Left ventricle myocardium inferior (tissue), 1 donor: ENCODE measurements around the gene MAST2. TPM values are rescaled to one million over a fixed set of nuclear protein-coding genes. Genes with fewer than 3 reads are reported as not detected.
"Not testable (repeated sequence)": the region's sequence is repeated elsewhere in the genome, so short reads cannot be mapped to it uniquely, and the experiment has no call there.

Source experiments
- DNase-seq: peaks from one replicate; pipeline ENCODE4 v3.0.0-alpha.2; 2020
- H3K27ac ChIP-seq: fragments of 200-600 bp; replicated peaks from 2 replicates; pipeline ENCODE4 v1.8.0; 2021
- H3K27me3 ChIP-seq: fragments of 200-600 bp; 2 replicates; pipeline ENCODE4 v1.8.0; 2021; ENCODE audit warnings: low read depth
- H3K36me3 ChIP-seq: fragments of 200-600 bp; 2 replicates; pipeline ENCODE4 v1.8.0; 2021
- H3K4me1 ChIP-seq: fragments of 200-600 bp; 2 replicates; pipeline ENCODE4 v1.8.0; 2021
- H3K4me3 ChIP-seq: fragments of 200-600 bp; 2 replicates; pipeline ENCODE4 v1.8.0; 2021; ENCODE audit warnings: mild to moderate bottlenecking, moderate library complexity
- H3K9me3 ChIP-seq: fragments of 200-600 bp; replicated peaks from 2 replicates; pipeline ENCODE4 v1.8.0; 2021
- intact Hi-C: fragments of 100-400 bp; cut with micrococcal nuclease; formaldehyde crosslinking; loops from one replicate; pipeline ENCODE4 v1.11.0; 2022
- total RNA-seq: library from RNA; stranded (reverse); fragmentation: NEBNext Ultra II Directional; extraction: Animal tissue kit (Norgen Biotek cat#: 25700); gene quantifications from one replicate; pipeline ENCODE4 v1.2.1, GENCODE V29; 2021
- TF ChIP-seq, protein P1 (sequence below): fragments of 200-600 bp; IDR thresholded peaks from 2 replicates; pipeline ENCODE4 v1.8.0; 2021; ENCODE audit warnings: antibody characterized with exemption, mild to moderate bottlenecking, borderline replicate concordance
- donor health status: DM: no; HTN: yes; CAD: no; lungs with severe emphysema.

Gene MAST2
- total RNA-seq, 1 donor from 2014 or later, result 104 TPM

DNA sequence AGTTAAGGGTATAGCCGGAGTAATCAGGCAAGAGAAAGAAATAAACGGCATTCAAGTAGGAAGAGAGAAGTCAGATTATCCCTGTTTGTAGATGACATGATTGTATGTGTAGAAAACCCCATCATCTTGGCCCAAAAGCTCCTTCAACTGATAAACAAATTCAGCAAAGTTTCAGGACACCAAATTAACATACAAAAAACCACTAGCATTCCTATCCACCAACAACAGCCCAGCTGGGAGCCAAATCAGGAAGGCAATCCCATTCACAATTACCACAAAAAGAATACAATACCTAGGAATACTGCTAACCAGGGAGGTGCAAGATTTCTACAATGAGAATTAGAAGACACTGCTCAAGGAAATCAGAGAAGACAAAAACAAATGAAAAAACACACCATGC, 45.3 kb downstream of the MAST2 start:
- no peak for DNase-seq
- intact Hi-C loops, result no loop called here
- H3K27ac ChIP-seq, result no peak overlapping the region
- TF ChIP-seq, protein P1, sequence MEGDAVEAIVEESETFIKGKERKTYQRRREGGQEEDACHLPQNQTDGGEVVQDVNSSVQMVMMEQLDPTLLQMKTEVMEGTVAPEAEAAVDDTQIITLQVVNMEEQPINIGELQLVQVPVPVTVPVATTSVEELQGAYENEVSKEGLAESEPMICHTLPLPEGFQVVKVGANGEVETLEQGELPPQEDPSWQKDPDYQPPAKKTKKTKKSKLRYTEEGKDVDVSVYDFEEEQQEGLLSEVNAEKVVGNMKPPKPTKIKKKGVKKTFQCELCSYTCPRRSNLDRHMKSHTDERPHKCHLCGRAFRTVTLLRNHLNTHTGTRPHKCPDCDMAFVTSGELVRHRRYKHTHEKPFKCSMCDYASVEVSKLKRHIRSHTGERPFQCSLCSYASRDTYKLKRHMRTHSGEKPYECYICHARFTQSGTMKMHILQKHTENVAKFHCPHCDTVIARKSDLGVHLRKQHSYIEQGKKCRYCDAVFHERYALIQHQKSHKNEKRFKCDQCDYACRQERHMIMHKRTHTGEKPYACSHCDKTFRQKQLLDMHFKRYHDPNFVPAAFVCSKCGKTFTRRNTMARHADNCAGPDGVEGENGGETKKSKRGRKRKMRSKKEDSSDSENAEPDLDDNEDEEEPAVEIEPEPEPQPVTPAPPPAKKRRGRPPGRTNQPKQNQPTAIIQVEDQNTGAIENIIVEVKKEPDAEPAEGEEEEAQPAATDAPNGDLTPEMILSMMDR, result no peak
- no peaks in the 10 kb centered on the region for H3K27me3 ChIP-seq
- H3K4me3 ChIP-seq, result no peak overlapping the region
- peaks cover 1% of the 10 kb centered on the region for H3K4me1 ChIP-seq
- peaks cover 18% of the 10 kb centered on the region for H3K9me3 ChIP-seq
- no peaks in the 10 kb centered on the region for H3K36me3 ChIP-seq

- H3K27me3 ChIP-seq, result no peaks in the 10 kb centered on the region
- intact Hi-C loops, result no loop called here
- no peak overlapping the region for H3K27ac ChIP-seq
- no peaks in the 10 kb centered on the region for H3K4me1 ChIP-seq
- TF ChIP-seq, protein P1, result no peak
- no peaks in the 10 kb centered on the region for H3K36me3 ChIP-seq
- H3K4me3 ChIP-seq, result no peak overlapping the region
- peaks cover 18% of the 10 kb centered on the region for H3K9me3 ChIP-seq
- DNase-seq, result no peak
Measured at GRCh38 chr1:45850017-45850416, 46.6 kb downstream of the MAST2 start.

DNA sequence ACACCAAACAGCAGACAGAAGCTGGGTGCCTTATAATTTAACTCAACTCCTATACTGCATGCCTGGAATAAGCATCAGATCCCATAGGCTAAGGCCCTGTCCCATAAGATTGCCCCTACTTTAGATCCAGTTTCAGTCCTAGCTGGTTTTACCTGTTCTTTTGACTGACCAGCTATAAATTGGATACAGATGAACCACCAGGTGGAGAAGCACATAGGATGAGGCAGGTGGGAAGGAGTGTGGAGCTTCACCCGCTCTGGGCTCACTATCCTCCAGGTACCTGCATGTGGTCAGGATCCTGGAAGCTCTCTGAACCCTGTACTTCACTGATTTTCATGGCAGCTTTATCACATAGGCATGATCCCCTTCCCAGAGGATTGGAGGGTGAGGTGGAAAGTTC, 51.3 kb downstream of the MAST2 start:
- H3K4me1 ChIP-seq, result peaks cover 6% of the 10 kb centered on the region
- no peak for DNase-seq
- no peaks in the 10 kb centered on the region for H3K36me3 ChIP-seq
- no peaks in the 10 kb centered on the region for H3K27me3 ChIP-seq
- intact Hi-C loops, result no loop called here
- H3K9me3 ChIP-seq, result peaks cover 16% of the 10 kb centered on the region
- TF ChIP-seq, protein P1, result no peak
- no peak overlapping the region for H3K4me3 ChIP-seq
- H3K27ac ChIP-seq, result no peak overlapping the region

- intact Hi-C loops, result no loop called here
- no peak for DNase-seq
- Histone ChIP-seq H3K4me1 (peaks cover 6% of the 10 kb centered on the region), H3K4me3 (no peak overlapping the region), H3K27ac (no peak overlapping the region), H3K36me3 (no peaks in the 10 kb centered on the region), H3K27me3 (no peaks in the 10 kb centered on the region), H3K9me3 (peaks cover 4% of the 10 kb centered on the region)
- TF ChIP-seq, protein P1, result no peak
Measured at GRCh38 chr1:45857101-45857700, 53.8 kb downstream of the MAST2 start.

DNA sequence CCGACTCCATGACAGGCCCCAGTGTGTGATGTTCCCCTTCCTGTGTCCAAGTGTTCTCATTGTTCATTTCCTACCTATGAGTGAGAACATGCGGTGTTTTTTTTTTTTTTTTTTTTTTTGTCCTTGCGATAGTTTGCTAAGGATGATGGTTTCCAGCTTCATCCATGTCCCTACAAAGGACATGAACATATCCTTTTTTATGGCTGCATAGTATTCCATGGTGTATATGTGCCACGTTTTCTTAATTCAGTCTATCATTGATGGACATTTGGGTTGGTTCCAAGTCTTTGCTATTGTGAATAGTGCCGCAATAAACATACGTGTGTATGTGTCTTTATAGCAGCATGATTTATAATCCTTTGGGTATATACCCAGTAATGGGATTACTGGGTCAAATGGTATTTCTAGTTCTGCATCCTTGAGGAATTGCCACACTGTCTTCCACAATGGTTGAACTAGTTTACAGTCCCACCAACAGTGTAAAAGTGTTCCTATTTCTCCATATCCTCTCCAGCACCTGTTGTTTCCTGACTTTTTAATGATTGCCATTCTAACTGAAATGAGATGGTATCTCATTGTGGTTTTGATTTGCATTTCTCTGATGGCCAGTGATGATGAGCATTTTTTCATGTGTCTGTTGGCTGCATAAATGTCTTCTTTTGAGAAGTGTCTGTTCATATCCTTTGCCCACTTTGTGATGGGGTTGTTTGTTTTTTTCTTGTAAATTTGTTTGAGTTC, 54.5 kb downstream of the MAST2 start:
- H3K4me3 ChIP-seq, H3K27me3 ChIP-seq, intact Hi-C loops, H3K36me3 ChIP-seq, H3K9me3 ChIP-seq, H3K27ac ChIP-seq, DNase-seq: not testable (repeated sequence)
- peaks cover 11% of the 10 kb centered on the region for H3K4me1 ChIP-seq

DNA sequence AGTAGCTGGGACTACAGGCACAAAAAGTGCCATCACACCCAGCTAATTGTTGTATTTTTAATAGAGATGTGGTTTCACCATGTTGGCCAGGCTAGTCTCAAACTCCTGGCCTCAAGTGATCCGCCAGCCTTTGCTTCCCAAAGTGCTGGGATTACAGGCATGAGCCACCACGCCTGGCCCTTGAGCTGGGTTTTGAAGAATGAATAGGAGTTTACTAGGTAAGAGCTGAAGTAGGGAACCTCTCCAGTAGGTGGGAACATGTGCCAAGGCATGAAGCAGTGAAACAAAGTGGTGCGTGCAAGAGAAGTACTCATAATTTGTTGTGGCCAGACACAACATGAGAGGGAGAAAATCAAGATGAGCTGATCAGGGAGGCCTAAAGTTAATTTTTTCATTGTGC, 55.8 kb downstream of the MAST2 start:
- Histone ChIP-seq H3K27ac (no peak overlapping the region), H3K9me3 (peaks cover 4% of the 10 kb centered on the region), H3K4me1 (peaks cover 24% of the 10 kb centered on the region), H3K36me3 (no peaks in the 10 kb centered on the region), H3K4me3 (no peak overlapping the region), H3K27me3 (no peaks in the 10 kb centered on the region)
- intact Hi-C loops, result no loop called here
- DNase-seq, result no peak
- TF ChIP-seq, protein P1, result no peak
